Chondrocyte (in vitro differentiated cells): ENCODE measurements around the gene SMARCA2. TPM values are rescaled to one million over a fixed set of nuclear protein-coding genes. Genes with fewer than 3 reads are reported as not detected.

Experiments
- DNase-seq: peaks from one replicate; pipeline ENCODE4 v3.0.0; 2021; ENCODE audit warnings: mixed read lengths, low spot score
- H3K27ac Mint-ChIP-seq: one replicate; pipeline ENCODE4 v1.8.0; 2021; ENCODE audit warnings: mild to moderate bottlenecking, moderate library complexity, mixed read lengths; ENCODE audit not compliant: unreplicated experiment
- H3K27me3 Mint-ChIP-seq: 2 replicates; pipeline ENCODE4 v1.8.0; 2021; ENCODE audit warnings: low read depth, mixed read lengths
- H3K36me3 Mint-ChIP-seq: 2 replicates; pipeline ENCODE4 v1.8.0; 2021; ENCODE audit warnings: low read depth, mixed read lengths
- H3K4me1 Mint-ChIP-seq: 2 replicates; pipeline ENCODE4 v1.8.0; 2021; ENCODE audit warnings: low read depth, mild to moderate bottlenecking, mixed read lengths
- H3K4me3 Mint-ChIP-seq: one replicate; pipeline ENCODE4 v1.8.0; 2021; ENCODE audit warnings: mild to moderate bottlenecking, moderate library complexity, mixed read lengths; ENCODE audit not compliant: unreplicated experiment
- H3K9me3 Mint-ChIP-seq: 2 replicates; pipeline ENCODE4 v1.8.0; 2021; ENCODE audit warnings: low read depth, mixed read lengths
- CTCF ChIP-seq: fragments of 200-600 bp; sonication (generic); IDR thresholded peaks from 2 replicates; pipeline ENCODE4 v1.5.0; 2021; ENCODE audit warnings: antibody characterized with exemption, mild to moderate bottlenecking, moderate library complexity
- total RNA-seq: library from RNA; stranded (reverse); gene quantifications from 3 replicates; pipeline ENCODE4 v1.2.1, GENCODE V29; 2021

SMARCA2 gene
- total RNA-seq, 1 donor from 2014 or later: 95.1 TPM

GRCh38 chr9:2180704-2181103 lies 165.6 kb downstream of the SMARCA2 start:
- Mint-ChIP-seq H3K9me3 (no peaks in the 10 kb centered on the region), H3K36me3 (peaks cover 17% of the 10 kb centered on the region), H3K4me1 (peaks cover 12% of the 10 kb centered on the region), H3K27me3 (no peaks in the 10 kb centered on the region), H3K4me3 (no peak overlapping the region), H3K27ac (no peak overlapping the region)
- no peak for TF ChIP-seq CTCF
- no peak for DNase-seq

GRCh38 chr9:2181792-2182191 lies 166.6 kb downstream of the SMARCA2 start:
- Mint-ChIP-seq H3K4me1 (peaks cover 12% of the 10 kb centered on the region), H3K9me3 (no peaks in the 10 kb centered on the region), H3K27ac (no peak overlapping the region), H3K36me3 (peaks cover 23% of the 10 kb centered on the region), H3K27me3 (no peaks in the 10 kb centered on the region), H3K4me3 (no peak overlapping the region)
- TF ChIP-seq CTCF: peak; percentile 70
- DNase-seq: no peak

GRCh38 chr9:2190939-2191608 lies 175.9 kb downstream of the SMARCA2 start:
- Mint-ChIP-seq H3K4me3 (no peak overlapping the region), H3K9me3 (no peaks in the 10 kb centered on the region), H3K4me1 (peaks cover 30% of the 10 kb centered on the region), H3K27ac (no peak overlapping the region), H3K36me3 (peaks cover 27% of the 10 kb centered on the region), H3K27me3 (no peaks in the 10 kb centered on the region)
- no peak for DNase-seq
- TF ChIP-seq CTCF: no peak

- no peak overlapping the region for H3K27ac Mint-ChIP-seq
These were observed 176.4 kb downstream of the SMARCA2 start for GRCh38 chr9:2191609-2191972.

GRCh38 chr9:2192356-2192979 lies 177.3 kb downstream of the SMARCA2 start:
- no peak for DNase-seq
- H3K4me3 Mint-ChIP-seq: no peak overlapping the region
- peaks cover 30% of the 10 kb centered on the region for H3K4me1 Mint-ChIP-seq

More at GRCh38 chr9:2191609-2191972, 176.4 kb downstream of the SMARCA2 start:
- H3K4me1 Mint-ChIP-seq: peaks cover 30% of the 10 kb centered on the region
- DNase-seq: no peak
- H3K4me3 Mint-ChIP-seq: no peak overlapping the region
- H3K9me3 Mint-ChIP-seq: no peaks in the 10 kb centered on the region
- peaks cover 27% of the 10 kb centered on the region for H3K36me3 Mint-ChIP-seq
- no peaks in the 10 kb centered on the region for H3K27me3 Mint-ChIP-seq
- no peak for TF ChIP-seq CTCF

More at GRCh38 chr9:2192356-2192979, 177.3 kb downstream of the SMARCA2 start:
- Mint-ChIP-seq H3K27me3 (no peaks in the 10 kb centered on the region), H3K27ac (no peak overlapping the region), H3K36me3 (peaks cover 23% of the 10 kb centered on the region), H3K9me3 (no peaks in the 10 kb centered on the region)
- no peak for TF ChIP-seq CTCF
